ENCODE results near the gene DOC2A.
"Not testable (repeated sequence)": the region's sequence is repeated elsewhere in the genome, so short reads cannot be mapped to it uniquely, and the experiment has no call there.

The DOC2A gene

GRCh38 chr16:30022887-30023286, 12.1 kb upstream of the DOC2A start, which contains the start of gene C16orf92:
Gene C16orf92 (plus strand): TSS chr16:30023198. CDS start chr16:30023341, 143 bp downstream.
- Mint-ChIP-seq H3K27ac (no peak within 1 kb of the TSS), H3K4me1 (ENCODE audit: low read depth in 2 of 2) (peaks cover 9 to 12% of the 10 kb centered on the region in 2 donors), H3K9me3 (no peaks in the 10 kb centered on the region), H3K4me3 (no peak within 1 kb of the TSS), H3K36me3 (ENCODE audit: insufficient read depth) (no peaks in the 10 kb centered on the region), H3K27me3 (peaks cover 29 to 39% of the 10 kb centered on the region in 2 donors)
- DNase-seq = no peak
- ATAC-seq (replicated peaks) = no peak

- Mint-ChIP-seq H3K36me3 (ENCODE audit: insufficient read depth) (no peaks in the 10 kb centered on the region), H3K9me3 (no peaks in the 10 kb centered on the region), H3K4me3 (no peak overlapping the region), H3K27me3 (peaks cover 0 to 8% of the 10 kb centered on the region in 2 donors), H3K4me1 (ENCODE audit: low read depth in 2 of 2) (peaks cover 9 to 11% of the 10 kb centered on the region in 2 donors), H3K27ac (no peak overlapping the region)
- DNase-seq = no peak
- ATAC-seq (replicated peaks) = no peak
Observed at GRCh38 chr16:30018731-30019158, 7.9 kb upstream of the DOC2A start.

- DNase-seq; ATAC-seq (replicated peaks); H3K36me3 Mint-ChIP-seq (ENCODE audit: insufficient read depth); H3K27ac Mint-ChIP-seq; H3K27me3 Mint-ChIP-seq; H3K4me3 Mint-ChIP-seq; H3K9me3 Mint-ChIP-seq: not testable (repeated sequence)
- H3K4me1 Mint-ChIP-seq (ENCODE audit: low read depth in 2 of 2) = peaks cover 9 to 11% of the 10 kb centered on the region in 2 donors
Observed at GRCh38 chr16:30017937-30018336, 7.1 kb upstream of the DOC2A start.

GRCh38 chr16:30017277-30017656, 6.4 kb upstream of the DOC2A start:
- DNase-seq = no peak
- Mint-ChIP-seq H3K4me1 (ENCODE audit: low read depth in 2 of 2) (peaks cover 9 to 11% of the 10 kb centered on the region in 2 donors), H3K9me3 (no peaks in the 10 kb centered on the region), H3K4me3 (no peak overlapping the region), H3K36me3 (ENCODE audit: insufficient read depth) (no peaks in the 10 kb centered on the region), H3K27me3 (peaks cover under 1 to 8% of the 10 kb centered on the region in 2 donors), H3K27ac (no peak overlapping the region)
- ATAC-seq (replicated peaks) = no peak

GRCh38 chr16:30016555-30017276, 5.9 kb upstream of the DOC2A start:
- no peak overlapping the region for H3K4me3 Mint-ChIP-seq
- H3K4me1 Mint-ChIP-seq (ENCODE audit: low read depth in 2 of 2) = peaks cover 14 to 15% of the 10 kb centered on the region in 2 donors
- ATAC-seq (replicated peaks) (no peak), DNase-seq (no peak)
- no peak overlapping the region for H3K27ac Mint-ChIP-seq
- no peaks in the 10 kb centered on the region for H3K9me3 Mint-ChIP-seq
- peaks cover 6 to 13% of the 10 kb centered on the region in 2 donors for H3K27me3 Mint-ChIP-seq
- no peaks in the 10 kb centered on the region for H3K36me3 Mint-ChIP-seq (ENCODE audit: insufficient read depth)

- not testable (repeated sequence) for ATAC-seq (replicated peaks); H3K9me3 Mint-ChIP-seq; H3K4me3 Mint-ChIP-seq; DNase-seq; H3K36me3 Mint-ChIP-seq (ENCODE audit: insufficient read depth); H3K4me1 Mint-ChIP-seq (ENCODE audit: low read depth in 2 of 2); H3K27ac Mint-ChIP-seq
- peaks cover 11 to 22% of the 10 kb centered on the region in 2 donors for H3K27me3 Mint-ChIP-seq
Observed at GRCh38 chr16:30015450-30015849, 4.6 kb upstream of the DOC2A start.

GRCh38 chr16:30012598-30012997, 1.8 kb upstream of the DOC2A start:
- DNase-seq; ATAC-seq (replicated peaks); H3K36me3 Mint-ChIP-seq (ENCODE audit: insufficient read depth); H3K9me3 Mint-ChIP-seq; H3K27ac Mint-ChIP-seq; H3K4me3 Mint-ChIP-seq: not testable (repeated sequence)
- Mint-ChIP-seq H3K4me1 (ENCODE audit: low read depth in 2 of 2) (peaks cover 11 to 14% of the 10 kb centered on the region in 2 donors), H3K27me3 (peaks cover 29 to 50% of the 10 kb centered on the region in 2 donors)

GRCh38 chr16:30011714-30012504, 1.1 kb upstream of the DOC2A start:
- no peak for DNase-seq
- no peak for ATAC-seq (replicated peaks)
- H3K36me3 Mint-ChIP-seq (ENCODE audit: insufficient read depth) = peaks cover 4% of the 10 kb centered on the region
- peak overlapping the region; percentile 77 to 85 for H3K4me3 Mint-ChIP-seq
- no peaks in the 10 kb centered on the region for H3K9me3 Mint-ChIP-seq
- no peak overlapping the region for H3K27ac Mint-ChIP-seq
- H3K27me3 Mint-ChIP-seq = peaks cover 29 to 51% of the 10 kb centered on the region in 2 donors
- peaks cover 11 to 14% of the 10 kb centered on the region in 2 donors for H3K4me1 Mint-ChIP-seq (ENCODE audit: low read depth in 2 of 2)

- peaks cover 29 to 45% of the 10 kb centered on the region in 2 donors for H3K27me3 Mint-ChIP-seq
- DNase-seq (no peak), ATAC-seq (replicated peaks) (peak; percentile 16)
- H3K27ac Mint-ChIP-seq = no peak overlapping the region
- no peaks in the 10 kb centered on the region for H3K9me3 Mint-ChIP-seq
- peaks cover 11 to 14% of the 10 kb centered on the region in 2 donors for H3K4me1 Mint-ChIP-seq (ENCODE audit: low read depth in 2 of 2)
- peak overlapping the region; percentile 77 to 85 for H3K4me3 Mint-ChIP-seq
- peaks cover 7% of the 10 kb centered on the region for H3K36me3 Mint-ChIP-seq (ENCODE audit: insufficient read depth)
Observed at GRCh38 chr16:30009990-30010843, 610 bp downstream of the DOC2A start.

- H3K27me3 Mint-ChIP-seq = peaks cover 29 to 45% of the 10 kb centered on the region in 2 donors
- H3K4me1 Mint-ChIP-seq (ENCODE audit: low read depth in 2 of 2) = peaks cover 13 to 14% of the 10 kb centered on the region in 2 donors
- peaks cover 7% of the 10 kb centered on the region for H3K36me3 Mint-ChIP-seq (ENCODE audit: insufficient read depth)
- ATAC-seq (replicated peaks) (no peak), DNase-seq (no peak)
- H3K9me3 Mint-ChIP-seq = no peaks in the 10 kb centered on the region
- H3K27ac Mint-ChIP-seq = no peak overlapping the region
- H3K4me3 Mint-ChIP-seq = peak overlapping the region; percentile 27 to 38
Observed at GRCh38 chr16:30009085-30009862, 1.6 kb downstream of the DOC2A start.

- Mint-ChIP-seq H3K36me3 (ENCODE audit: insufficient read depth) (peaks cover 7% of the 10 kb centered on the region), H3K9me3 (no peaks in the 10 kb centered on the region), H3K27me3 (peaks cover 29 to 45% of the 10 kb centered on the region in 2 donors), H3K4me3 (no peak overlapping the region), H3K27ac (no peak overlapping the region), H3K4me1 (ENCODE audit: low read depth in 2 of 2) (peaks cover 17 to 18% of the 10 kb centered on the region in 2 donors)
- ATAC-seq (replicated peaks) = no peak
- DNase-seq = no peak
Observed at GRCh38 chr16:30007378-30007895, 3.4 kb downstream of the DOC2A start.

- H3K4me3 Mint-ChIP-seq = no peak overlapping the region
- no peaks in the 10 kb centered on the region for H3K9me3 Mint-ChIP-seq
Observed at GRCh38 chr16:30006659-30007377, 4.0 kb downstream of the DOC2A start.

More at GRCh38 chr16:30006659-30007377, 4.0 kb downstream of the DOC2A start:
- no peak overlapping the region for H3K27ac Mint-ChIP-seq
- DNase-seq = no peak
- peaks cover 7% of the 10 kb centered on the region for H3K36me3 Mint-ChIP-seq (ENCODE audit: insufficient read depth)
- H3K27me3 Mint-ChIP-seq = peaks cover 24 to 39% of the 10 kb centered on the region in 2 donors
- peaks cover 15 to 18% of the 10 kb centered on the region in 2 donors for H3K4me1 Mint-ChIP-seq (ENCODE audit: low read depth in 2 of 2)
- no peak for ATAC-seq (replicated peaks)

All from effector memory CD8-positive, alpha-beta T cell (primary cell).